Bronchial epithelial cell (primary cell): Measurements from ENCODE around the gene FZD4. TPM values are rescaled to one million over a fixed set of nuclear protein-coding genes. Genes with fewer than 3 reads are reported as not detected.

Experiments used
- DNase-seq: peaks from one replicate; pipeline ENCODE4 v3.0.0-alpha.2; 2010; ENCODE audit warnings: low read depth
- FAIRE-seq: peaks from 2 replicates; lab custom pipeline; 2011; peaks lifted over from hg19 to GRCh38; lab: Jason Lieb, UNC
- H3K27me3 ChIP-seq: 2 replicates; pipeline ENCODE4 v1.5.1; 2011; ENCODE audit warnings: low read length; ENCODE audit not compliant: control insufficient read depth, insufficient read depth
- H3K36me3 ChIP-seq: 2 replicates; pipeline ENCODE4 v1.5.1; 2011; ENCODE audit warnings: low read length; ENCODE audit not compliant: control insufficient read depth, insufficient read depth
- H3K4me3 ChIP-seq: 2 replicates; pipeline ENCODE4 v1.5.1; 2011; ENCODE audit warnings: mild to moderate bottlenecking, low read depth, low read length, control low read depth
- CTCF ChIP-seq: IDR thresholded peaks from 2 replicates; pipeline ENCODE4 v1.5.1; 2011; ENCODE audit warnings: mild to moderate bottlenecking, moderate library complexity, low read length, control low read depth, inconsistent platforms; ENCODE audit not compliant: insufficient read depth, severe bottlenecking
- total RNA-seq: library from RNA; depleted of rRNA; stranded (reverse); fragments of >200 nt; gene quantifications from 2 replicates; pipeline ENCODE4 v1.2.1, GENCODE V29; 2014

The FZD4 gene
- total RNA-seq, 1 donor from 2014 or later: 0.53 TPM

DNA sequence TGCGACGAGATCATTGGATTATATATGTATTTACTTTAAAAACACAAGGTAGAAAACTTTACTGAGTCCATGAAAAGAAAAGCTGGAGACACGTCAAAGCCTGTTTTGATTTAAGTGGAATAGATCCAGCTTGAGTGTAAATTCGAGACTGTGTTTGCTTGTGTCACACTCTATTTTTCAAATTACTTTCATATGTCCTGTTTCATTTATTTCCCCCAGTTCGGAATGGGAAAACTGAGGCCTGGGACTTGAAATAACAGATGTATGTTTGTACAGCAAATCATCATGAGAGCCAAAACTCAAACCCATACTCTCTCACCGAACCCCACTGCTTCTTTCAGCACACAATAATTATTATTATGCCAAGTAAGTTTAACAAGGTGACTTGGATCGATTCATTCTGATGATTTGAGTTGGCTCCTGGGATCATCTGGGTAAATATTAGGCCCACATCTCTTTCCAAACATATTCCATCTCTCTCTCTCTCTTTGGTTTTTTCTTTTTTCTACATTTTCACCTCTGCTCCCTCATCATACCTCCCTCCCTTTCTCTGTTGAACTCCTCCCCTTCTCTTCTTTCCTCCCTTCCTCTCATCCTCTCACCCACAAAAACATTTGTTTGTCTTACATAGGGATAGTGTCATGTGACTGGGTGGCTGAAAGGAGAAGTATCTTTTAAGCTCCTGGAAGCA, 21.2 kb downstream of the FZD4 start:
- Histone ChIP-seq H3K36me3 (no peaks in the 10 kb centered on the region), H3K4me3 (no peak overlapping the region), H3K27me3 (no peaks in the 10 kb centered on the region)
- no peak for TF ChIP-seq CTCF
- no peak for FAIRE-seq
- DNase-seq: no peak

DNA sequence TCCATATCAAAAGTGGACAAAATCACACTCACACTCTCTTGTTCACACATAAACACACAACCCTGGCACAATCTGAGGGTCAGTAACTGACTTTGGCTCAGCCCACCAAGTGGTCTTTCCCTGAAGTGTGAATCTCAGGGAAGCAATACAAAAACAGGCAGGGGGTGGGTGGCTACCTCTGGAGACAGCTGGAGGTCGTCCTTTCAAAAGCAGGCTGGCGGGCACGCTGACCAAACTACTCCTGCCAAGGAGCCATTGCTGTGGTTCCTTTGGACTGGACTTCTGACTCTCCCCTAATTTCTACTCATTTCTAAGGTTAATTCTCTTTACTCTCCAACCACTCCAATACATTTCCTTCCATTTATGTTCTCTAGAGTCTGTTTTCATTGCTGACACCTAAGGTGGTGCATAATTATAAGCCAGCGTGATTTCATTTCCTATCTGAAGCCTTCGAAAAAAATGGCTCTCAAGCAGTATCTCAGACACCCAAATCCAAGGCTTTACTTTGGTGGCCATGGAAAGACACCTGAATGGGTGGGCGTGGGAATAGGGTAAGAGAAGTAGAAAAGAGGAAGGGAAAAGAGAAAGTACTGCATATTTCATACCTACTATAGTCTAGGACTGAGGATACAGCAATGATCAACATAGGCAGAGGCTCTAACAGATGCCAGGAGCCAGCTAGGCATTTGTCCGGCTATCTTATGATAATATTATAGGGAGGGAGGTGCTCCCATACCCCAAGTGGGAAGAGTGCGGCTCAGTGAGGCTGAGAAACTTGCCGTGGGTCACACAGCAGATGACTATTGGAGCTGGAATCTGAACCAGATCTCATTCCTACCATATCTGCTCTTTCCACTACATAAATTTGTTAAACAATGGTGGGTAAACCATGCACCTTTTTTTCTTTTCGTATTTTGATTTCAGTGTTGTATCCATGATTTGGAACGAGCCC, 22.0 kb downstream of the FZD4 start:
- H3K27me3 ChIP-seq: no peaks in the 10 kb centered on the region
- FAIRE-seq: no peak
- TF ChIP-seq CTCF: no peak
- H3K4me3 ChIP-seq: no peak overlapping the region
- H3K36me3 ChIP-seq: no peaks in the 10 kb centered on the region
- DNase-seq: no peak

- Histone ChIP-seq H3K27me3 (no peaks in the 10 kb centered on the region), H3K4me3 (no peak overlapping the region), H3K36me3 (no peaks in the 10 kb centered on the region)
- DNase-seq (no peak), FAIRE-seq (no peak)
- no peak for TF ChIP-seq CTCF
Observed at GRCh38 chr11:86932259-86932585, 23.0 kb downstream of the FZD4 start.

DNA sequence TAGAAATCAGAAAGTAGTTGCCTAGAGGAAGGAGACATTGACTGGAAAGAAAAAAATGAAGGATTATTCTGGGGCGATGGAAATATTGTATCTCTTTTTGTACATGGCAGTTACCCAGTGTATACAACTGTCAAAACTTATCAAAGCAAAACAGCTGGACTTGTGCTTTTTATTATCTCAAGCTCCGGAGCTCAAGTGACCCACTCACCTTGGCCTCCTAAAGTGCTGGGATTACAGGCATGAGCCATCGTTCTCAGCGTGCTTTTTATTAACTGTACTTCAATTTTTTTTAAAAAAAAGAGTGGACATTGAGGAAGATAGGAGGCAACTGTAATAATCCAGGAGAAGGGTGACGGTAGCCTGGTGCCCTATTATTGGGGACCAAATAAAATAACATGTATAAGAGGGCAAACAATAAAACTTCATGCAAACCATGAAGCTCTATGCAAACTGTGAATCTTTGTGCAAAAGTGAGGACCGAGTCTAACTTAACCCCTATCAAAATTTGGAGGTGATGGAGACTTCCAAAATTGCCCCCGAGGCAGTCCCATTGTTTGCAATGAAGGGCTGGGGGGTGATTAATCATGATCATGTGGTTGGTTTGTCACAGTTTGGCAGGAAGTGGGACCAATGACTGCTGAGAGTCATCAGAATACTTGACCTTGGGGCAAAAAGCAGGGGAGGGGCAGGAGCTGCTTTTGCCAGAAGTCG, 23.5 kb downstream of the FZD4 start:
- Histone ChIP-seq H3K36me3 (no peaks in the 10 kb centered on the region), H3K27me3 (no peaks in the 10 kb centered on the region), H3K4me3 (no peak overlapping the region)
- FAIRE-seq (no peak), DNase-seq (peak; percentile 69)
- no peak for TF ChIP-seq CTCF

DNA sequence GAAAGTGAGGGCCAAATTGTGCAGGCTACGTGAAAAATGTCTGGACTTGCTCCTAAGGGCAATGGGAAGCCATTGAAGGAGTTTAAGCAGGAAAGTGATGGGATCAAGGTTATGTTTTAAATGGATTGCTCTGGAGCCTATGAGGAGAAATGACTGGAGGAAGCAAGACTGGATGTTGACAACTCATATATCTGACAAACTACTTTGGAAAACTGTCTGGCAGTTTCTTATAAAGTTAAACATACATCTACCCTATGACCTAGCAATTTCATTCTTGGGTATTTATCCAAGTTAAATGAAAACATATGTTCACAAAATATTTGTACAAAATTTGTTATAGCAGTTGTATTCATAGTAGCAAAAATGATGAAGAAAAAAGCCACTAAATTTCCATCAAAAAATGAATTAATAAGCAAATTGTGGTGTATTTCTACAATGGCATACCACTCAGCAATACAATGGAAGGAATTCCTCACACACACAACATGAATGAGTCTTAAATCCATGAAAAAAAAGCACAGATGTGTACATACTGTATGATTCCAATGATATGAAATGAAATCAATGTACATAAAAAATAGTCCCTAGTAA, 24.1 kb downstream of the FZD4 start:
- TF ChIP-seq CTCF: no peak
- H3K27me3 ChIP-seq: no peaks in the 10 kb centered on the region
- no peak for DNase-seq
- no peaks in the 10 kb centered on the region for H3K36me3 ChIP-seq
- no peak overlapping the region for H3K4me3 ChIP-seq
- no peak for FAIRE-seq
